Measurements from ENCODE around the gene RFX2. TPM values are rescaled to one million over a fixed set of nuclear protein-coding genes. Genes with fewer than 3 reads are reported as not detected.
A peak's percentile ranks its signal among the peaks of the same experiment; 100 is the strongest.

RFX2 gene
- total RNA-seq, 4 donors from 2014 or later: 25.5 to 49.9 (median 32.8) TPM

- H3K27ac ChIP-seq (replicated peaks in 1 of 4): peak overlapping the region; percentile 92 to 94 (median 94)
These were observed 41.0 kb downstream of the RFX2 start for GRCh38 chr19:6069268-6069791.

GRCh38 chr19:6068711-6069110 lies 41.6 kb downstream of the RFX2 start:
- H3K27me3 ChIP-seq: no peaks in the 10 kb centered on the region
- H3K36me3 ChIP-seq: no peaks in the 10 kb centered on the region
- 11% methylated on average over 2 of the region's 2 CpGs for WGBS
- DNase-seq (ENCODE audit: extremely low spot score): peak; percentile 77
- H3K9me3 ChIP-seq: no peaks in the 10 kb centered on the region
- H3K4me3 ChIP-seq: no peak overlapping the region
- intact Hi-C loops (cut with DNase I): no loop called here
- peak overlapping the region; percentile 92 to 94 (median 94) for H3K27ac ChIP-seq (replicated peaks in 1 of 4)
- no peak for TF ChIP-seq CTCF (IDR thresholded peaks at IDR 0.05)
- TF ChIP-seq EP300 (IDR thresholded peaks at IDR 0.05): no peak
- TF ChIP-seq POLR2A (IDR thresholded peaks at IDR 0.05; ENCODE audit: low read depth): no peak
- no peak for TF ChIP-seq POLR2AphosphoS5 (IDR thresholded peaks at IDR 0.05)
- H3K4me1 ChIP-seq: peaks cover 49 to 98% (median 95%) of the 10 kb centered on the region in 4 donors

More at GRCh38 chr19:6069268-6069791, 41.0 kb downstream of the RFX2 start:
- DNase-seq (ENCODE audit: extremely low spot score): no peak
- Histone ChIP-seq H3K27me3 (no peaks in the 10 kb centered on the region), H3K36me3 (no peaks in the 10 kb centered on the region), H3K4me3 (no peak overlapping the region), H3K4me1 (peaks cover 43 to 97% (median 95%) of the 10 kb centered on the region in 4 donors), H3K9me3 (no peaks in the 10 kb centered on the region)
- TF ChIP-seq CTCF (IDR thresholded peaks at IDR 0.05) (no peak), POLR2AphosphoS5 (IDR thresholded peaks at IDR 0.05) (no peak), EP300 (IDR thresholded peaks at IDR 0.05) (no peak), POLR2A (IDR thresholded peaks at IDR 0.05; ENCODE audit: low read depth) (no peak)
- intact Hi-C loops (cut with DNase I): no loop called here

- no peaks in the 10 kb centered on the region for H3K36me3 ChIP-seq
- no peak overlapping the region for H3K4me3 ChIP-seq
- no peaks in the 10 kb centered on the region for H3K9me3 ChIP-seq
- TF ChIP-seq CTCF (IDR thresholded peaks at IDR 0.05) (no peak), POLR2A (IDR thresholded peaks at IDR 0.05; ENCODE audit: low read depth) (no peak), EP300 (IDR thresholded peaks at IDR 0.05) (no peak), POLR2AphosphoS5 (IDR thresholded peaks at IDR 0.05) (no peak)
- intact Hi-C loops (cut with DNase I): no loop called here
- H3K4me1 ChIP-seq: peaks cover 56 to 98% (median 95%) of the 10 kb centered on the region in 4 donors
- DNase-seq (ENCODE audit: extremely low spot score): no peak
- H3K27ac ChIP-seq (replicated peaks in 1 of 4): peak overlapping the region; percentile 92 to 94 (median 94)
- H3K27me3 ChIP-seq: no peaks in the 10 kb centered on the region
- WGBS: 80% methylated on average over 1 of the region's 2 CpGs
These were observed 42.3 kb downstream of the RFX2 start for GRCh38 chr19:6067975-6068374.

GRCh38 chr19:6066661-6067646 lies 43.3 kb downstream of the RFX2 start:
- peaks cover 66 to 98% (median 95%) of the 10 kb centered on the region in 4 donors for H3K4me1 ChIP-seq
- TF ChIP-seq CTCF (IDR thresholded peaks at IDR 0.05): no peak
- no peak for TF ChIP-seq POLR2A (IDR thresholded peaks at IDR 0.05; ENCODE audit: low read depth)
- peak; percentile 17 for TF ChIP-seq EP300 (IDR thresholded peaks at IDR 0.05)
- TF ChIP-seq POLR2AphosphoS5 (IDR thresholded peaks at IDR 0.05): peak; percentile 58 to 87
- peak overlapping the region in 3 of 4 donors; percentile 15 to 21 (median 18) for H3K4me3 ChIP-seq
- peak overlapping the region; percentile 92 to 94 (median 94) for H3K27ac ChIP-seq (replicated peaks in 1 of 4)
- intact Hi-C loops (cut with DNase I): no loop called here
- no peaks in the 10 kb centered on the region for H3K36me3 ChIP-seq
- peak; percentile 97 for DNase-seq (ENCODE audit: extremely low spot score)
- H3K27me3 ChIP-seq: no peaks in the 10 kb centered on the region
- WGBS: 6% methylated on average over 17 of the region's 18 CpGs
- H3K9me3 ChIP-seq: no peaks in the 10 kb centered on the region
